ENCODE results near the gene TK2. TPM values are rescaled to one million over a fixed set of nuclear protein-coding genes. Genes with fewer than 3 reads are reported as not detected.

Gene TK2
- total RNA-seq, 1 experiment from 2014 or later, result 5.0 TPM

GRCh38 chr16:66517586-66518263 lies 32.2 kb downstream of the TK2 start (continued):
- TF ChIP-seq USF2 (CRISPR knock-in tag; IDR thresholded peaks at IDR 0.05) (no peak), EMX1 (CRISPR knock-in tag; IDR thresholded peaks at IDR 0.05) (no peak), HMGA2 (CRISPR knock-in tag; IDR thresholded peaks at IDR 0.05) (no peak), ZNF121 (CRISPR knock-in tag; IDR thresholded peaks at IDR 0.05) (no peak), ZNF532 (CRISPR knock-in tag; IDR thresholded peaks at IDR 0.05; ENCODE audit: borderline replicate concordance) (no peak)

- DNase-seq (ENCODE audit: low spot score) (no peak), ATAC-seq (peak; percentile 18)
- CTCF ChIA-PET, result no interaction called here
- no peaks in the 10 kb centered on the region for H3K27me3 Mint-ChIP-seq (ENCODE audit: low read depth)
- peaks cover 4% of the 10 kb centered on the region; the same call in 1 of the 2 replicates for H3K9me3 Mint-ChIP-seq
- H3K27ac Mint-ChIP-seq, result peak overlapping the region; percentile 68
- TF ChIP-seq GABPB1 (CRISPR knock-in tag; IDR thresholded peaks at IDR 0.05) (peak; percentile 86), ATF2 (CRISPR knock-in tag; IDR thresholded peaks at IDR 0.05; ENCODE audit: borderline replicate concordance, low read depth) (no peak)
- H3K4me1 Mint-ChIP-seq, result peaks cover 33% of the 10 kb centered on the region
- POLR2A ChIA-PET, result no interaction called here
- H3K4me3 Mint-ChIP-seq, result no peak overlapping the region
- H3K36me3 Mint-ChIP-seq, result peaks cover 11% of the 10 kb centered on the region
Observed at GRCh38 chr16:66516808-66517585, 32.9 kb downstream of the TK2 start.

GRCh38 chr16:66516509-66516807 lies 33.5 kb downstream of the TK2 start:
- no peak for ATAC-seq
- ChIA-PET CTCF (interaction anchor here (1.3 kb wide), 1 partner anchor 40 kb away, joined by 10 read pairs; no protein-coding TSS in a partner anchor), POLR2A (interaction anchor here (0.8 kb wide), 1 partner anchor 110 kb away, joined by 3 read pairs; no protein-coding TSS in a partner anchor)
- Mint-ChIP-seq H3K4me1 (peaks cover 39% of the 10 kb centered on the region), H3K27ac (peak overlapping the region; percentile 76), H3K4me3 (no peak overlapping the region), H3K36me3 (peaks cover 11% of the 10 kb centered on the region), H3K27me3 (ENCODE audit: low read depth) (no peaks in the 10 kb centered on the region), H3K9me3 (peaks cover 4% of the 10 kb centered on the region; the same call in 1 of the 2 replicates)
- DNase-seq (ENCODE audit: low spot score), result no peak
- TF ChIP-seq GRHL2 (CRISPR knock-in tag; IDR thresholded peaks at IDR 0.05; ENCODE audit: insufficient replicate concordance, severe bottlenecking) (no peak), ZNF138 (CRISPR knock-in tag; conservative IDR thresholded peaks at IDR 0.05) (no peak), MAX (CRISPR knock-in tag; IDR thresholded peaks at IDR 0.05) (no peak), ZMAT4 (CRISPR knock-in tag; IDR thresholded peaks at IDR 0.05) (no peak), CDX4 (CRISPR knock-in tag; IDR thresholded peaks at IDR 0.05; ENCODE audit: borderline replicate concordance) (no peak), E2F4 (CRISPR knock-in tag; IDR thresholded peaks at IDR 0.05; ENCODE audit: borderline replicate concordance, low read depth) (no peak), STAT6 (CRISPR knock-in tag; conservative IDR thresholded peaks at IDR 0.05; ENCODE audit: low read depth) (no peak), TEAD4 (CRISPR knock-in tag; IDR thresholded peaks at IDR 0.05) (no peak), SMAD3 (CRISPR knock-in tag; IDR thresholded peaks at IDR 0.05; ENCODE audit: borderline replicate concordance) (no peak), FOXJ3 (CRISPR knock-in tag; IDR thresholded peaks at IDR 0.05; ENCODE audit: borderline replicate concordance) (no peak), ZNF671 (CRISPR knock-in tag; IDR thresholded peaks at IDR 0.05) (no peak)
